SU-DHL-6 (cell line): ENCODE measurements around the gene AP5B1.

Experiments used
- CTCF ChIP-seq: fragments of 200-600 bp; sonication (generic); IDR thresholded peaks from one replicate; pipeline ENCODE4 v1.5.1; 2017; ENCODE audit warnings: antibody characterized with exemption, mild to moderate bottlenecking, low read length, moderate library complexity; ENCODE audit not compliant: insufficient read depth, poor library complexity, severe bottlenecking
- EZH2phosphoT487 ChIP-seq: fragments of 200-600 bp; sonication (generic), shearing (Covaris generic); conservative IDR thresholded peaks from 2 replicates; pipeline ENCODE4 v1.6.1; 2018; ENCODE audit warnings: mild to moderate bottlenecking, antibody characterized with exemption, low read length, moderate library complexity, mixed read lengths

- TF ChIP-seq CTCF (no peak), EZH2phosphoT487 (no peak)
These were observed 35.9 kb upstream of the AP5B1 start for GRCh38 chr11:65816696-65817095.
